ENCODE data around the gene PTEN.
"Not testable (repeated sequence)": the region's sequence is repeated elsewhere in the genome, so short reads cannot be mapped to it uniquely, and the experiment has no call there.

Gene PTEN

GRCh38 chr10:87863053-87863943 is at the start of gene PTEN, which contains the start of gene KLLN:
TSS of gene PTEN (plus strand) at chr10:87863625. CDS start at chr10:87864470, 845 bp downstream.
TSS of gene KLLN (minus strand) at chr10:87863533. CDS start at chr10:87862487, 1,046 bp downstream.
- DNase-seq: peak; percentile 83

- no peak for DNase-seq
Measured at GRCh38 chr10:87816163-87816897, 47.1 kb upstream of the PTEN start.

- no peak for DNase-seq
Measured at GRCh38 chr10:87816898-87817608, 46.4 kb upstream of the PTEN start.

GRCh38 chr10:87817609-87818504 is 45.6 kb upstream of the PTEN start, which contains the start of gene ATAD1:
TSS of gene ATAD1 (minus strand) at chr10:87818226. CDS start at chr10:87814599, 3,627 bp downstream.
- DNase-seq: peak; percentile 85

- peak; percentile 66 for DNase-seq
Measured at GRCh38 chr10:87818505-87819288, 44.7 kb upstream of the PTEN start.

GRCh38 chr10:87819289-87819585 is 44.2 kb upstream of the PTEN start:
- DNase-seq: no peak

- no peak for DNase-seq
Measured at GRCh38 chr10:87826653-87827052, 36.8 kb upstream of the PTEN start.

- DNase-seq: no peak
Measured at GRCh38 chr10:87827681-87828080, 35.7 kb upstream of the PTEN start.

- not testable (repeated sequence) for DNase-seq
Measured at GRCh38 chr10:87829051-87829450, 34.4 kb upstream of the PTEN start.

- DNase-seq: no peak
Measured at GRCh38 chr10:87829986-87830729, 33.3 kb upstream of the PTEN start.

GRCh38 chr10:87836098-87836497 is 27.3 kb upstream of the PTEN start:
- DNase-seq: no peak

- no peak for DNase-seq
Measured at GRCh38 chr10:87837445-87837844, 26.0 kb upstream of the PTEN start.

GRCh38 chr10:87838650-87839049 is 24.8 kb upstream of the PTEN start:
- no peak for DNase-seq

GRCh38 chr10:87841186-87841585 is 22.2 kb upstream of the PTEN start:
- no peak for DNase-seq

- DNase-seq: no peak
Measured at GRCh38 chr10:87842220-87842641, 21.2 kb upstream of the PTEN start.

- no peak for DNase-seq
Measured at GRCh38 chr10:87842776-87843497, 20.5 kb upstream of the PTEN start.

GRCh38 chr10:87843714-87844113 is 19.7 kb upstream of the PTEN start:
- DNase-seq: no peak

GRCh38 chr10:87844837-87845623 is 18.4 kb upstream of the PTEN start:
- no peak for DNase-seq

GRCh38 chr10:87845624-87845998 is 17.8 kb upstream of the PTEN start:
- DNase-seq: no peak
